Fibroblast of skin of left quadriceps (primary cell): ENCODE measurements around the gene MEX3B.
"Not testable (repeated sequence)": the region's sequence is repeated elsewhere in the genome, so short reads cannot be mapped to it uniquely, and the experiment has no call there.

Experiments
- DNase-seq, 2 experiments: peaks; one replicate each; pipeline ENCODE4 v3.0.0-alpha.2; 2013; ENCODE audit warnings: low read depth in 2 of 2

The MEX3B gene

DNA sequence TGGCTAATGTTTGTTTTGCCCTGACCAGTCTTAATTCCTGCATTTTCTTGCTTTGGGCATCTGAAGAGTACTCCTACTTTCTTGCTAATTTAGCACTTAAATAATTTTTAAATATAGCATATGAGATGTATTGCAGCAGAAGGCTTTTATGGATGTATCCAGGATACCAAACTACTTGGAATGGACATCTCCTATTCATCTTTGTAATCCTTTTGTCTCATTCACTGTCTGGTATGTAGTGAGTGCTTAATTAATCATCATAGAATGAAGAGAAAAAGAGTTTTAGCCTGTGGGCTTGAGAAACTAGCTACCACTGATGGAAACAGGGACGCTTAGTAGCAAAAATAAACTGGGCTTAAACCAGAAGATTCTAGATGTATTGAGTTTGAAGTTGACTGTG lies 40.6 kb downstream of the MEX3B start:
- no peak for DNase-seq

DNA sequence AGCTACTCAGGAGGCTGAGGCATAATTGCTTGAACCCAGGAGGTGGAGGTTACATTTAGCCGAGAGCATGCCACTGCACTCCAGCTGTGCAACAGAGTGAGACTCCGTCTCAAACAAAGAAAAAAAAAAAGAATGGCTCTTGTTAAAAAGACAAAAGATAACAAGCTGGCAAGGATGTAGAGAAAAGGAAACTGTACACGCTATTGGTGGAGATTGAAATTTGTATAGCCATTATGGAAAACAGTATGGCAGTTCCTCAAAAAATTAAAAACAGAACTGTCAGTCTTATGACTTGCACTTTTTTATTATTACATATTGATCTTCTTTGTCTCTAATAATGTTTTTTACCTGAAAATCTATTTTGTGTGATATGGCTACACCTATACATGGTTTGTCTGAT lies 41.9 kb downstream of the MEX3B start:
- DNase-seq: no peak

DNA sequence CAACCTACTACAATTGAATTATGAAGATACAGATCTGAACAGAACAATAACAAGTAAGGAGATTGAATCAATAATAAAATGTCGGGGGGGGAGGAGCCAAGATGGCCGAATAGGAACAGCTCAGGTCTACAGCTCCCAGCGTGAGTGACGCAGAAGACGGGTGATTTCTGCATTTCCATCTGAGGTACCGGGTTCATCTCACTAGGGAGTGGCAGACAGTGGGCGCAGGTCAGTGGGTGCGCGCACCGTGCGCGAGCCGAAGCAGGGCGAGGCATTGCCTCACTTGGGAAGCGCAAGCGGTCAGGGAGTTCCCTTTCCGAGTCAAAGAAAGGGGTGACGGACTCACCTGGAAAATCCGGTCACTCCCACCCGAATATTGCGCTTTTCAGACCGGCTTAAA lies 50.7 kb downstream of the MEX3B start:
- DNase-seq: not testable (repeated sequence)

DNA sequence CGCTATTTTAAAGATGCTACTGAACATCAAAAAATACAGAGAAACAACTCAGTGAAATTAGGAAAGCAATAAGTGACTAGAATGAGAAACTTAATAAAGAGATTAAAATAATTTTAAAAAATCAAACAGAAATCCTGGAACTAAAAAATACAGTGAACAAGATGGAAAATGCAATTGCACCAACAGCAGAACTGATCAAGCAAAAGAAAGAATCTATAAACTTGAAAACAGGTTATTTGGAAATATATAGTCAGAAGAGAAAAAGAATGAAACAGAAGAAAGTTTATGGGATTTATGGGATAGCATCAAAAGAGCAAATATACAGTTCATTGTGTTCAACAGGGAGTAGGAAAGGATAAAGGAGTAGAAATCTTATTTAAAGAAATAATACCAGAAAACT lies 53.3 kb downstream of the MEX3B start:
- DNase-seq: no peak
